ENCODE results near the gene PLPP4.
"Not testable (repeated sequence)": the region's sequence is repeated elsewhere in the genome, so short reads cannot be mapped to it uniquely, and the experiment has no call there.

PLPP4 gene

GRCh38 chr10:120486671-120487205 is 29.7 kb downstream of the PLPP4 start:
- no peaks in the 10 kb centered on the region for H3K4me1 ChIP-seq (ENCODE audit: control insufficient read depth, insufficient read depth, low read length)
- no peak overlapping the region for H3K4me3 ChIP-seq (ENCODE audit: low read depth, low read length)
- H3K9me3 ChIP-seq (ENCODE audit: control insufficient read depth, insufficient read depth, low read depth, low read length) = peaks cover 4% of the 10 kb centered on the region; the same call in 1 of the 2 replicates
- no peak overlapping the region for H3K9ac ChIP-seq (ENCODE audit: low read length)
- no peak overlapping the region for H3K27ac ChIP-seq (ENCODE audit: low read depth, low read length)
- H3K27me3 ChIP-seq (ENCODE audit: control insufficient read depth, insufficient read depth, low read length) = no peaks in the 10 kb centered on the region
- H3K36me3 ChIP-seq (ENCODE audit: control insufficient read depth, insufficient read depth, low read length) = no peaks in the 10 kb centered on the region

GRCh38 chr10:120490288-120490687 is 33.3 kb downstream of the PLPP4 start:
- Histone ChIP-seq H3K27ac (ENCODE audit: low read depth, low read length) (no peak overlapping the region), H3K36me3 (ENCODE audit: control insufficient read depth, insufficient read depth, low read length) (no peaks in the 10 kb centered on the region), H3K27me3 (ENCODE audit: control insufficient read depth, insufficient read depth, low read length) (no peaks in the 10 kb centered on the region), H3K9ac (ENCODE audit: low read length) (no peak overlapping the region), H3K9me3 (ENCODE audit: control insufficient read depth, insufficient read depth, low read depth, low read length) (no peaks in the 10 kb centered on the region), H3K4me3 (ENCODE audit: low read depth, low read length) (no peak overlapping the region), H3K4me1 (ENCODE audit: control insufficient read depth, insufficient read depth, low read length) (no peaks in the 10 kb centered on the region)

- Histone ChIP-seq H3K4me3 (ENCODE audit: low read depth, low read length) (no peak overlapping the region), H3K9ac (ENCODE audit: low read length) (no peak overlapping the region), H3K27ac (ENCODE audit: low read depth, low read length) (no peak overlapping the region), H3K9me3 (ENCODE audit: control insufficient read depth, insufficient read depth, low read depth, low read length) (no peaks in the 10 kb centered on the region), H3K36me3 (ENCODE audit: control insufficient read depth, insufficient read depth, low read length) (no peaks in the 10 kb centered on the region), H3K4me1 (ENCODE audit: control insufficient read depth, insufficient read depth, low read length) (no peaks in the 10 kb centered on the region; the same call in 1 of the 2 replicates), H3K27me3 (ENCODE audit: control insufficient read depth, insufficient read depth, low read length) (no peaks in the 10 kb centered on the region)
Observed at GRCh38 chr10:120492346-120492745, 35.3 kb downstream of the PLPP4 start.

- Histone ChIP-seq H3K27me3 (ENCODE audit: control insufficient read depth, insufficient read depth, low read length) (no peaks in the 10 kb centered on the region), H3K4me1 (ENCODE audit: control insufficient read depth, insufficient read depth, low read length) (no peaks in the 10 kb centered on the region; the same call in 1 of the 2 replicates), H3K4me3 (ENCODE audit: low read depth, low read length) (no peak overlapping the region), H3K27ac (ENCODE audit: low read depth, low read length) (no peak overlapping the region), H3K36me3 (ENCODE audit: control insufficient read depth, insufficient read depth, low read length) (no peaks in the 10 kb centered on the region), H3K9ac (ENCODE audit: low read length) (no peak overlapping the region), H3K9me3 (ENCODE audit: control insufficient read depth, insufficient read depth, low read depth, low read length) (no peaks in the 10 kb centered on the region)
Observed at GRCh38 chr10:120493411-120494312, 36.6 kb downstream of the PLPP4 start.

- H3K27ac ChIP-seq (ENCODE audit: low read depth, low read length) = no peak overlapping the region
- no peaks in the 10 kb centered on the region; the same call in 1 of the 2 replicates for H3K4me1 ChIP-seq (ENCODE audit: control insufficient read depth, insufficient read depth, low read length)
- H3K9ac ChIP-seq (ENCODE audit: low read length) = no peak overlapping the region
- no peaks in the 10 kb centered on the region for H3K27me3 ChIP-seq (ENCODE audit: control insufficient read depth, insufficient read depth, low read length)
- H3K36me3 ChIP-seq (ENCODE audit: control insufficient read depth, insufficient read depth, low read length) = no peaks in the 10 kb centered on the region
- no peaks in the 10 kb centered on the region for H3K9me3 ChIP-seq (ENCODE audit: control insufficient read depth, insufficient read depth, low read depth, low read length)
- H3K4me3 ChIP-seq (ENCODE audit: low read depth, low read length) = no peak overlapping the region
Observed at GRCh38 chr10:120494313-120494710, 37.3 kb downstream of the PLPP4 start.

- Histone ChIP-seq H3K4me1 (ENCODE audit: control insufficient read depth, insufficient read depth, low read length) (no peaks in the 10 kb centered on the region; the same call in 1 of the 2 replicates), H3K36me3 (ENCODE audit: control insufficient read depth, insufficient read depth, low read length) (no peaks in the 10 kb centered on the region)
Observed at GRCh38 chr10:120495226-120496009, 38.4 kb downstream of the PLPP4 start.

GRCh38 chr10:120499883-120500282 is 42.9 kb downstream of the PLPP4 start:
- Histone ChIP-seq H3K9me3 (ENCODE audit: control insufficient read depth, insufficient read depth, low read depth, low read length) (no peaks in the 10 kb centered on the region), H3K9ac (ENCODE audit: low read length) (no peak overlapping the region), H3K4me1 (ENCODE audit: control insufficient read depth, insufficient read depth, low read length) (peaks cover 3% of the 10 kb centered on the region), H3K27me3 (ENCODE audit: control insufficient read depth, insufficient read depth, low read length) (no peaks in the 10 kb centered on the region), H3K36me3 (ENCODE audit: control insufficient read depth, insufficient read depth, low read length) (no peaks in the 10 kb centered on the region), H3K27ac (ENCODE audit: low read depth, low read length) (no peak overlapping the region), H3K4me3 (ENCODE audit: low read depth, low read length) (no peak overlapping the region)

More at GRCh38 chr10:120495226-120496009, 38.4 kb downstream of the PLPP4 start:
- Histone ChIP-seq H3K27me3 (ENCODE audit: control insufficient read depth, insufficient read depth, low read length) (no peaks in the 10 kb centered on the region), H3K4me3 (ENCODE audit: low read depth, low read length) (no peak overlapping the region), H3K9ac (ENCODE audit: low read length) (no peak overlapping the region), H3K9me3 (ENCODE audit: control insufficient read depth, insufficient read depth, low read depth, low read length) (no peaks in the 10 kb centered on the region), H3K27ac (ENCODE audit: low read depth, low read length) (no peak overlapping the region)

- H3K27me3 ChIP-seq (ENCODE audit: control insufficient read depth, insufficient read depth, low read length) = no peaks in the 10 kb centered on the region
- no peak overlapping the region for H3K27ac ChIP-seq (ENCODE audit: low read depth, low read length)
- peaks cover 7% of the 10 kb centered on the region; the same call in 1 of the 2 replicates for H3K4me1 ChIP-seq (ENCODE audit: control insufficient read depth, insufficient read depth, low read length)
- H3K9ac ChIP-seq (ENCODE audit: low read length) = no peak overlapping the region
- H3K36me3 ChIP-seq (ENCODE audit: control insufficient read depth, insufficient read depth, low read length) = no peaks in the 10 kb centered on the region
- no peak overlapping the region for H3K4me3 ChIP-seq (ENCODE audit: low read depth, low read length)
- H3K9me3 ChIP-seq (ENCODE audit: control insufficient read depth, insufficient read depth, low read depth, low read length) = no peaks in the 10 kb centered on the region
Observed at GRCh38 chr10:120503689-120504088, 46.7 kb downstream of the PLPP4 start.

GRCh38 chr10:120504227-120504626 is 47.2 kb downstream of the PLPP4 start:
- not testable (repeated sequence) for H3K9ac ChIP-seq (ENCODE audit: low read length); H3K36me3 ChIP-seq (ENCODE audit: control insufficient read depth, insufficient read depth, low read length); H3K27me3 ChIP-seq (ENCODE audit: control insufficient read depth, insufficient read depth, low read length); H3K4me1 ChIP-seq (ENCODE audit: control insufficient read depth, insufficient read depth, low read length); H3K9me3 ChIP-seq (ENCODE audit: control insufficient read depth, insufficient read depth, low read depth, low read length); H3K27ac ChIP-seq (ENCODE audit: low read depth, low read length); H3K4me3 ChIP-seq (ENCODE audit: low read depth, low read length)

- Histone ChIP-seq H3K27ac (ENCODE audit: low read depth, low read length) (no peak overlapping the region), H3K9ac (ENCODE audit: low read length) (no peak overlapping the region)
Observed at GRCh38 chr10:120505056-120505455, 48.0 kb downstream of the PLPP4 start.

GRCh38 chr10:120505866-120506265 is 48.8 kb downstream of the PLPP4 start:
- no peak overlapping the region for H3K4me3 ChIP-seq (ENCODE audit: low read depth, low read length)
- H3K27ac ChIP-seq (ENCODE audit: low read depth, low read length) = no peak overlapping the region
- H3K4me1 ChIP-seq (ENCODE audit: control insufficient read depth, insufficient read depth, low read length) = peaks cover 7% of the 10 kb centered on the region; the same call in 1 of the 2 replicates
- no peak overlapping the region for H3K9ac ChIP-seq (ENCODE audit: low read length)
- H3K27me3 ChIP-seq (ENCODE audit: control insufficient read depth, insufficient read depth, low read length) = no peaks in the 10 kb centered on the region
- H3K36me3 ChIP-seq (ENCODE audit: control insufficient read depth, insufficient read depth, low read length) = no peaks in the 10 kb centered on the region
- H3K9me3 ChIP-seq (ENCODE audit: control insufficient read depth, insufficient read depth, low read depth, low read length) = no peaks in the 10 kb centered on the region

More at GRCh38 chr10:120505056-120505455, 48.0 kb downstream of the PLPP4 start:
- Histone ChIP-seq H3K4me1 (ENCODE audit: control insufficient read depth, insufficient read depth, low read length) (peaks cover 7% of the 10 kb centered on the region; the same call in 1 of the 2 replicates), H3K9me3 (ENCODE audit: control insufficient read depth, insufficient read depth, low read depth, low read length) (no peaks in the 10 kb centered on the region), H3K4me3 (ENCODE audit: low read depth, low read length) (no peak overlapping the region), H3K36me3 (ENCODE audit: control insufficient read depth, insufficient read depth, low read length) (no peaks in the 10 kb centered on the region), H3K27me3 (ENCODE audit: control insufficient read depth, insufficient read depth, low read length) (no peaks in the 10 kb centered on the region)

Data from HUES6 (cell line).